Globus pallidus (tissue), 1 donor: ENCODE results near the gene DDX41.
"Not testable (repeated sequence)": the region's sequence is repeated elsewhere in the genome, so short reads cannot be mapped to it uniquely, and the experiment has no call there.

Experiments
- DNase-seq: peaks from one replicate; pipeline ENCODE4 v3.0.0-alpha.2; 2015; ENCODE audit warnings: low spot score

DDX41 gene

DNA sequence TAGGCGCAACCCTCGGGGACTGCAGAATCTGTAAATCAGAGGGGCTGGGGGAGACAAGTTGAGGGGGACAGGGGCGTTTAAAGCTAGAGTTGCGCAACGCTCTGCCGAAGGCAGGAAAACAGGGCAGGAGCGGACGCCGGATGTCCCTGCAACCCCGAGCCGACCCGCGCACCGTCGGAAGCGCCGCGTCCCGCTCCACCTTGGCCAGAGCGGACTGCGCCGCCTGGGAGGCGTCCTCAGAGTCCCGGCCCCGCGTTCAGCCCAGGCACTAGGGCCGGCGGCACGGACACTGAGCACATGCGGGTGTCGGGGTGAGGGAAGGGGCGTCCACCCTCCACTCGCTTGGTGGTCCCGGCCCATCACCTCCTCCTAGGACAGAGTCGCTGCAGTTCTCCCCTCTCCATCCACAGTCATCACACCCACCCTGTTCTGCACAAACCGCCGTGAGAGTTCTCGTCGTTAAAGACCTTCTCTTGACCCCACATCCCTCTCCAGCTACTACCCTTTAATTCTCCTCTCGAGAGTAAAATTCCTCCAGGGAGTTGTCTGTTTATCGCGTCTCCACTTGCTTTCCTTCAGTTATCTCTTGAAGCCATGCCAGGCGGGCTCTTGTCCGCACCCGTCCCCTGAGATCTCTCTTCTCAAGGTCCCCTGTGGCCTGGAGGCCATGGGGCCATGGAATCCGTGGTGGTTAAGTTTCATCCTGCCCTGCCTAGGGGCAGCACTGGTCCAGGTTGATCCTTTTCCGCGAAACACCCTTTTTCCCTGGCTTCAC is 18.6 kb downstream of the DDX41 start:
- no peak for DNase-seq

DNA sequence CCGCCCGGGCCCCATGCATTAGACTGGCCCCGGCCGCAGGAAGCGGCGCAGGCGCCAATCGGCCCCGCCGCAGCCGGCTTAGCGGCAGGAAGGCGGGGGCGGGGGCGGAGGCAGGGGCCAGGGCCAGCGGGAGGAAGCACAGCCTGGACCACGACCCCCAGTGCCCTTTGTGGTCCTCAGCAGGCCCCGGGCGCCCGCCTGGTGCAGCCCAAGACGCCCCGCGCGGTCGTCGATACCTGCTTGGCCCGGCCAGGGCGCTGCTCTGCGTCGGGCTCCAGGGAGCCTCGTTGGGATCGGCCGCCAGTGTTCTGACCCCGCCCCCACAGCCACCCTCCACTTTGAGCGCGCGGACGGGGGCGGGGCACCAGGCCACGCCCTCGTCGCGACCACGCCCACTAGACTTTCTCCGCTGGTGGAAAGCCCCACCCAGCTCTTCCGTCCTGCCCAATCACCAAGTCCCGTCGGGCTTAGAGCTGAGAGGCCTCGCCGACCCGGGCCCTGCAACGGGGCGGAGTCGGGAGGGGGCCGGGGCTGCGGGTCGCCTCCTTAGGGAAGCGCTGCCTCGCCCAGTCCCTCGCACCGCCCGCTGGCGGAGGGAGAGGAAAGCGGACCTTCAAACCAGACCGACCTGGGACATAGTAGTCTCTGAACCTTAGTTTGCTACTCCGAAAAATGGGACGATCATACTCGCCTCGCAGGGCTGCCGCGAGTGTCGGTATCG is 19.3 kb downstream of the DDX41 start, which contains the start of gene PDLIM7:
Gene PDLIM7 (minus strand): TSS at position 313 of the 721 bp plus-strand sequence. CDS start 1,092 bp downstream, outside the sequence.
- DNase-seq, result peak; percentile 72

DNA sequence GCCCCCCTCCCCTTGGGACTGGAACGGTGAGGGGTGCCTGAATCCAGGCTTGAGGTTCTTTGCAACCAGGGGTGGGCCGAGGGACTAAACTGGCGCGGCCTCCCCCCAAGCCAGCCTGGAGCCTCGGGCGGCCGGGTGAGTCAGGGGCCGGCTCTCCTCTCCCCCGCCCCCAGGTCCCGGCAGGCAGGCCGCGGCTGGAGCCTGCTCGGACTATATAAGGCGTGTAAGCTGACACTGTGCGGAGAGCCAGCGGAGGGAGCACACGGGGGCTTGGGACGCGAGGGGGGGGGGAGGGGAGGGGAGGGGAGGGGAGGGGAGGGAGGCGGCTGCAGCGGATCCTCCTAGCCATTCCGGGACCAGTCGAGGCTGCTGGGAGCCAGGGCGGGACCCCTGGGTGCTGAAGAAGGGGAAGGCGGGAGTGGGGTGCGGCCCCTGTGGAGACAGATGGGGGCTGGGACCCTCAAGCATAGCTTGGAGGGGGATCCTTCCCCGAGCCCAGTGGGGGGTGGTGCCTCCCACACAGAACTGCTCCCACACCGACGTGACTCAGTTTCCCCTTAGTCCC is 20.0 kb downstream of the DDX41 start:
- no peak for DNase-seq

DNA sequence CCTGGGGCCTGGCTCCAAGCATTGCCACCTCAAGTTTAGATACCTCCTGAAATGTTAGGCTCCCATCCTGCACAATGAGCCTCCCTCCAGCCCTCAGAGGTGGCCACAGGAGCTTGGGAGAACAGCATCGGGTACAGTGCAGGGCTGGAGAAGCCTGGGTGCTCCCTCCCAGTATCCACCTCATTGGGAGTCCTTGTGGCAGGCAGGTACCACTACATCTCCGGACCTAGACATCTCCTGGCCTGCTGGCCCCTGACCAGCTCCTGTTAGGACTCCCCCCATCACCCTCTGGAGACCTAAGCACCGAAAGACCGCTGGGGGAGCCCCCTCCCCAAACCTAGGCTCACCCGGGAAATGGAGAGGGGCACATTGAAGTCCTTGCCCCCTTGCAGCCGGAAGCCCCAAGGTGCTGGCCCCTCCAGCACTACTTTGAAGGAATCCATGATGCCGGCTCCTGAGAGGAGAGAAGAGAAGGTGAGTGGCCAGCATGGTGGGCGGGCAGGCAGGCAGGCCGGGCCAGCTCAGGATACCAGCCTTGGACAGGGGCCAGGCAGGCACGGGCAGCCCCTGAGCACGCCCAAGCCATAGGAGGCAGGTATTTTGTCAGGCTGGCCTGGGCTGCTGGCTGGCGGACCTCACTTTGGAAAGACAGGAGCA is 20.6 kb downstream of the DDX41 start:
- no peak for DNase-seq

DNA sequence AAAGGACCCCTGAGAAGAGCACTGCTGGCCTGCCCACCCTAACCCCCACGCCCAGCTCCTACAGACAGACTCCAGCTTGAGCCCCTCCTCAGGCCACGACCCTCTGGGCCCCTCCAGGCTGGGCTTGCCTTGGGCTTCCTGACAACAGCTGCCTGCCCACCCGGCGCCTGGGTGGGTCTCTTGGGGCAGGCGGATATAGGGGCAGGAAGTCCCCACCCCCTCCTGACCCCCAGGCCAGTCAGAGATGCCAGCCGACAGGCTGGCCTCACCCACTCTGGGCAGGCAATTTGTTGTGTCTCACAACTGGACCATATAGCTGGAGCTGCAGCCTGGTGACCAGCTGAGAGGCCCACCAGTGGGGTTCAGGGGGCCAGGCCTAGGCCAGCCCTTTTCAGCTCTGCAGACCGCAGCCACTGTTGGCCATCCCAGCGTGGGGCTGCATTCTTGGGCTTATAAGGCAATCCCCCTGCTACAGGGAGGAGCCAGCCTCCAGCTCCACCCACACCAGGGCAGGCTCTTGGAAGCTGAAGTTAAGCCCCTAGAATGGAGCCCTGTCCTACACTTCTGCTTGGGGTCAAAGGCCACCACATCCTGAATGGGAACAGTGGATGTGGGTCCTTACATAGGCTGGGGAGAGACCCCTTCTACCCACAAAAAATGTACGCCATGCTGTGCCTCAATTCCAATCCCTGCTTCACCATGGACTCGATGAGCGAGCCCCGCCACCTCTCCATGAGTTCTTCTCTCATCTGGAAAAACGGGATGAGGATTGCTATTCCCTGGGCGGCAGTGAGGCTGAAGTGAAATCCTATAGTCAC is 21.3 kb downstream of the DDX41 start:
- DNase-seq, result no peak

DNA sequence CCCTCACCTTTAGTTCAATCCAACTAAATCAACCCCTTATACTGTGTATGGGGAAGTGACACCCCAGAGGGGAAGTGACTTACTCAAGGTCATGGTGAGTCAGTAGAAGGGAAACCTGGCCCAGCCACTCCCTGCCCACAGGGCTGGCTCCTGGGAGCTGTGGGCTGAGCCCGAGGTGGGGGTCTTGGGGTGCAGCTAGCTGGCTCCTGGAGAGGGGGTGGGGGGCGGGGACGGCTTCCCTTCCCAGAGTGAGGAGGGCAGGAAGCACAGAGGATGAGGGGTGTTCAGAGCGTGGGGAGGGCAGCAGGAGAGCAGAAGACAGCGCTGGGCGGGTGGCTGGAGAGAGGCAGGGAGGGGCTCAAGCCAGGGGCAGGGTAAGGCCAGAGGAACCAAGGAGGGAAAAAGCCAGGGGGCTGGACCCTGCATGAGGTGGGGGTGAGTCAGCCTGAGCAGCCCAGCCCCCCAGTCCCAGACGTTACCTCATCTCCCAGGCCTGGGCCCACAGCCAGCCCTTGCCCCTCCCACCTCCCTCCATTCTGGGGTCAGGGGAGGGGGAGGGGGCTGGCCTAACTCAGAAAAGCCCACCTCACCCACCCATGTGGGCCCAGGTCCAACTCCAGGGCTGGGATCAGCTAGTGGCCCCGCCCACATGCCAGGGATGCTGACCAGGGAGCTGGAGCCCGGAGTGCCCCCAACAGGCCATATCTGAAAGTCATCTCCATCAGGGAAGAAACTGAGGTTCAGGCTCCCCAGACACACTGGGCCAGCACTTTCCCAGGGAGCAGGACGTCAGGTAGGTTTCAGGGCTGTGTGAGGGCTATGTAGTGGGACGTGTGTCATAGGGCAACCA is 22.2 kb downstream of the DDX41 start:
- DNase-seq, result no peak

DNA sequence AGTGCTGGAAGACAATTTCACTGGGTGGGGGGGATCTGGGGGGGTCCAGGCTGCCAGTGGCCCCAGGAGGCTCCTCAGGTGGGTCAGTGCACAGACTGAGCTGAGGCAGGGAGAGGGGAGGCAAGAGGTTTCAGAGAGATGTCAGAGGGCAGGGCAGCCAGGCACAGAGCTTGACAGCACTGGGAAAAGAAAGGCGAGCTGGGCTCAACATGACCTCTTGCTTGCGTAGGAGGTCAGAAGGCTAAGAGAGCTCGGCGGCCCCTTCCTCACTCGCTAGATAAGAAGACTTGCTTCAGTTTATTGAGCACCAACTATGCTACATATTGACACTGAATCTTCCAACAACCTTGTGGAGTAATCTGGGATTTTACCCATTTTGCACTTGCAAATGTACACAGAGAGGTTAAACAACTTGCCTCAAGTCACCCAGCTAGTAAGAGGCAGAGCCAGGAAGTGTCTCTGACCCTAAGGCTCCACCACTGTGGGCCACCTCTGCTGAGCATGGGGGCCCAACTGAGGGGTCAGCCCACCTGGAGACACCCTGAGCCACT is 22.9 kb downstream of the DDX41 start:
- no peak for DNase-seq

DNA sequence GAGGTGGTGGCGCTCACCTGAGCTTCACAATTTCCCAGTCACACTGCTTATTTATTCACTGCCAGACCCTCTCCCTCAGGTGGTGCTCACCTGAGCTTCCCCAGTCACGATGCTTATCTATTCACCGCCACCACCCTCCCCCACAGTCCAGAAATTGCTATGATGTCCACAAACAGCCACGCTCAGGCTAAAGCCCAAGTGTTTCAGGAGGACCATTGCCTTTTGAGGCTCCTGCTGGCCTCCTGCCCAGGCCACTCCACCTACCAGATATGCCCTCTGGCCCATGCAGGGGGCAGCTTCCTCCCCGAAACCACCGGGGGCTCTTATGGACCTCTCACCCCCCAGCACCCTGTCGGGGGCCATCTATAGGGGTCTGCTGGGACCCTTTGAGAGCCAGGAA is 23.9 kb downstream of the DDX41 start:
- no peak for DNase-seq

DNA sequence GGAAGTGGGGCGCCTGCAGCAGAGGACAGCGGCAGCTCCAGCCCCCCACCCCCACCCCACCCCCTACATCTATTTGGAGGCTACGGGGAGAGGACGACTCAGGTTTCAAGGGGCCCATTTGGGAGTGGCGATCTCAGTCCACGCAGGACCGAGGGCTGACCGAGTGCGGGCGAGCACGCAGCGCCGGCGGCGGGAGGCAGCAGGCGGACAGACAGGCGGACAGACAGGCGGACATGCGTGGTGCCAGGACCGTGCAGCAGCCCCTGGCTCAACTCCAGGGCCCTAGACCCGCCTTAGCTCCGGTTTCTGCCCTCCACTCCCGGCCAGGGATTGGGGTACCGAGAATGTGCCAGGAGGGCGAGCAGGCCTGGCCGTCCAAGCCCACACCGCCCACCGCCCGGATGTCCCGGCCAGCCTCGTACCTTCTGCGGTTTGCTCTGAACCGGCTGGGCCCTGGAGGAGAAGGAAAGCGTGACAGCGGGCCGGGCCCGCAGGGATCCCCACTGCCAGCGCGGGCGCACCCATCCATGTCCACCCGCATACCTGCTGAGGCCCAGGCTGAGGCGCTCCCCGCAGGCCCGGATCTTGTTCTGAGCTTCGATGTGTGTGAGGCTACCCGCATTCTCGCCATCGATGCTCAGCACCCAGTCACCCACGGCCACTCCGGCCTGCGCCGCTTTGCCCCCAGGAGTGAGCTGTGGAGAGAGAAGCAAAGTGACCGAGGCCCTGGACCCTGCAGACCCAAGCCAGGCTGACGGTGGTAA is 24.6 kb downstream of the DDX41 start:
- DNase-seq, result no peak

DNA sequence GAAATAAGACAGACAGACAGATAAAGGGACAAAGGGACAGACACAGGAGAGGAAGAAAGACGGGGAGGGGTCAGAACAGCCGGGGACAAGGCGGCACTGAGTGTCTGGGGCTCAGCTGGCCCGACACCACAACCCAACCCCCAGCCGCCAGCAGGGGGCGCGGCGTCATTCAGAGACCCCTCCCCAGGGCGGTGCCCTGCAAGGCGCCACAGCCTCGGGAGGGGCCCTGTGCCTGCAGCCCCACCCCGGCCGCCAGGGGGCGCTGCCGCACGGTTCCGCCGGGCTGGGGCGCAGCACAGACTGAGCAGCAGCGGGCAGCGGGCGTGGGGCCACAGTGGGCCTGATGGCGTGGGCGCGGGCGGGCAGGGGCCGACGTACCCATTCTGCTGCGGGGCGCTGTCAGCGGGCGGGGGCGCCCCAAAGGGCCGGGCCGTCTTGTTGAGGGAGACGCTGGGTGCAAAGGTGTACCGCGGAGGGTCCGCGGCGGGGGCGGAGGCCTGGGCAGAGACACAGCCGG is 25.3 kb downstream of the DDX41 start:
- no peak for DNase-seq

DNA sequence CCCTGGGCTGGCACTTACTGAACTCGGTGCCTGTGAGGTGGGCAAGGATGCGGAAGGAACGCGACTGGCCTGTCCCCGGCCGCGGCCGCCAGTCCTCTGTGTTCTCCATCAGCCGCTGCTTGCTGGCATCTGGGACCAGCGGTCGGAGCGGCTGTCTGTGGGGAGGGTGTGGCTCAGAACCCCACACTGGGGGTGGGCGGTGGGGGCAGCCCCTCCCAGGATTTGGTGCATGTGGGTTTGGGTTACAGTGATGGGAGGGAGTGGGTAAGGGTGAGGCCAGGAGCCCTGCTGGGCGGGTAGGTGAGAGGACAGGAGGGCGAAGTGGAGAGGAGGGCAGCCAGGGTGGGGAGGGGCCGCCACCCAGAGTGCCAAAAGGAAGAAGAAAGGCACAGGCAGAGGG is 25.8 kb downstream of the DDX41 start:
- no peak for DNase-seq

DNA sequence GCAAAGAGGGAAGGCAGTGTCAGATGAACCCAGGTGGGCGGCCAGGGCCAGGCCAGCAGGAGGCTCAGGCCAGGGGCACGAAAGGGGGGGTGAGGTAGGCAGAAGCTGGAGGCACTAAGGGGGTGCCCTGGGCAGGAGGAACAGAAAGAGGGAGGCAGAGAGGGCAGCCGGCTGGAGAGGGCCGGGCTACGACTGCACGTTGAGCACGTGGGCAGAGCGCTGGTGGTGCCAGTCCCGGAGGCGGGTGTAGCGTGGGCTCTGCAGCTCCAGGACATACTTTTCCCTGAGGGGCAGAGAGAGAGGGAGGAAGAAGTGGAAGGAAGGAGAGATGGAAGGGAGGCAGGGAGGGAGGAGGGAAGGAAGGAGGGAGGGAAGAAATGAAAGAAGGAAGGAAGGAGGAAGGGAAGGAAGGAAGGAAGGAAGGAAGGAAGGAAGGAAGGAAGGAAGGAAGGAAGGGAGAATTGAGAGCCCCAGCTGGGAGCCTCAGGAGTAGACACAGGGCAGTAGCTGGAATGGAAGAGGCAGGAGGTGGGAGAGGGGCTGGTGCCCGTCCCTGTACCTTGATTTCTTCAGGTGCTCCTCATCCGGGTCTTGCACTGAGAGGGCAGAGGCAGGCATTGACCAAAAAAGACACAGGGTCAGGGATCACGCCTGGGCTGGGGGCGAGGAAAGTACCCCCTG is 26.3 kb downstream of the DDX41 start:
- DNase-seq, result no peak

DNA sequence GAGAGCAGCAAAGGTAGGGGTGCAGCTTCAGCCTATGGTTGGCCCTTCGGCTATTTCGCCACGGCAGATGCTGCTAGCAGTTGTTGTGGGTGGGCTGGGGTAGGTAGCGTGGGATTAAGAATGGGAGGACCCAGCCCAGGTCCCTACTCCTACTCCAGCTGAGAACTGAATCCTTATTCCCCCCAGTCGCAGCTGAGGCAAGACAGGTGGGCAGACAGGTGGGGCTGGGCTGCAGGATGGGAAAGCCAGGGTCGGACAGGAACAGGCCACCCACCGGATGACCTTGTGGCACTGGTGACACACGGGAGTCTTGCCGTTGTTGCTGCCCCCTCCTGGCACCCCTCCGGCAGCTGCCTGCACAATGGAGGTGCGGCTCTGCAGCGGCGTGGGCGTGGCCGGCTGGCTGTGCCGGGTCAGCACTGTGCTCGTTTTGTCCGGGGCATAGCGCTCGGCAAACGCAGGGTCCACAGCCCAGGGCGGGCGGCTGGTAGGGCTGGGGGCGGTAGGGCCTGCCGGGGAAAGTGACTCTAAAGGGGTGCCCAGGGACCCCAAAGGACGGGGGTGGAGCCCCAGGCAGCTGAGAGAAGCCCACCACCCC is 27.5 kb downstream of the DDX41 start:
- DNase-seq, result no peak

DNA sequence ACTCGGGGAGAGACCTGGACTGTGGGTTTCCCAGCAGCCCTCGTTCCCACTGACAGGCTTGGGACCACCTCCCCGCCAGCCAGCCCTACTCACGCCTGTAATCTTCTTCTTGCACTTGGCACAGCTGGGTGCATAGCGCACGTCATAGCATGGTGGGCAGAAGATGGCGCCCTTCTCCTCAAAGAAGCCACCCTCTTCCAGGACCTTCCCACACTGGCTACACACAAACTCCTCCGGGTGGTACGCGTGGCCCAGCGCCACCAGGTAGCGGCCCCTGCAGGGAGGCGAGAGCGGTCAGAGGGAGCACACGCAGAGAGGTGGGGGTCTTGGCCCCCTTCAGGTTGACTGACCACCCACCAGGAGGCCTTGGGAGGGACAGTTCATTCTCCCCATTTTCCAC is 28.8 kb downstream of the DDX41 start:
- no peak for DNase-seq

DNA sequence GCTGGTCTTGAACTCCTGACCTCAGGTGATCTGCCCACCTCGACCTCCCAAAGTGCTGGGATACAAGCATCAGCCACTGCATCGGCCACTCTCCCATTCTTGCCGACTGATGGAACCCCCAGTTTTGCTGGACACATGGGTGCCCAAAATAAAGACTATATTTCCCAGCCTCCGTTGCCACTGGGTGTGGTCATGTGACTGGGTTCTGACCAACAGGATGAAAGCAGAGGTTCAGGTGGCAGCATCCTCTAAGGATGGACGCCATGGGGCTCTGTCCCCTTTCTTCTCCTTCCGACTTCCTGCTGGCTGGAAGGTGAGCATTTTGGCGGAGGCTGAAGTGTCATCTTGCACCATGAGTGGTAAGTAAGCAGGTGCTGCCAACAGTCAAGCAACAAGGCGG is 29.6 kb downstream of the DDX41 start:
- no peak for DNase-seq

DNA sequence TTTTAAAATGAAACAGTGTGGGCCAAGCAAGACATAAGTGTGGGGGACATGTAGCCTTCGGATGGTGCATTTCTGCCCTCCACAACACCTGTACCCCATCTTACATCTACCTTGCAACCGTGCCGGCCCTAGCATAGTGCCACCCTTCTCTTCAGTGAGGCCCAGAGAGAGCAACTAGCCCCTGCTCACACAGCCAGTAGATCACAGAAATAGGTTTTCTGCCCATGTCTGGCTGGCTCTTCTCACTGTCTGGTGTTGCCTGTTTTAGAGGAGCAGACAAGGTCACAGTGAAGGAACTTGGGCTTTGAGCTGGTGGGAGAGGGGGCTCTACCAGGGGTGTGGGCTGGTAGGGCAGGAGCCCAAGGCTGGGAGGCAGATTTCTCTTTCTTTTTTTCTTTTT is 30.5 kb downstream of the DDX41 start:
- no peak for DNase-seq

DNA sequence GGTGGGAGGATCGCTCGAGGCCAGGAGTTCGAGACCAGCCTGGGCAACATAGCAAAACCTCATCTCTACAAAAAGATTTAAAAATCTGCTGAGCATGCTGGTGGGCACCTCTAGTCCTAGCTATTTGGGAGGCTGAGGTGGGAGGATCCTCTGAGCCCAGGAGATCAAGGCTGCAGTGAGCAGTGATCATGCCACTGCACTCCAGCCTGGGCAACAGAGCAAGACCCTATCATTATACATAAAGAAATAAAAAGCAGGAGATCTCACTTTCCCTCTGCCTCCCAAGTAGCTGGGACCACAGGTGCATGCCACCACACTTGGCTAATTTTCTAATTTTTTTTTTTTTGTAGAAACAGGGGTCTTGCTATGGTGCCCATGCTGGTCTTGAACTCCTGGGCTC is 31.0 kb downstream of the DDX41 start:
- DNase-seq, result not testable (repeated sequence)

DNA sequence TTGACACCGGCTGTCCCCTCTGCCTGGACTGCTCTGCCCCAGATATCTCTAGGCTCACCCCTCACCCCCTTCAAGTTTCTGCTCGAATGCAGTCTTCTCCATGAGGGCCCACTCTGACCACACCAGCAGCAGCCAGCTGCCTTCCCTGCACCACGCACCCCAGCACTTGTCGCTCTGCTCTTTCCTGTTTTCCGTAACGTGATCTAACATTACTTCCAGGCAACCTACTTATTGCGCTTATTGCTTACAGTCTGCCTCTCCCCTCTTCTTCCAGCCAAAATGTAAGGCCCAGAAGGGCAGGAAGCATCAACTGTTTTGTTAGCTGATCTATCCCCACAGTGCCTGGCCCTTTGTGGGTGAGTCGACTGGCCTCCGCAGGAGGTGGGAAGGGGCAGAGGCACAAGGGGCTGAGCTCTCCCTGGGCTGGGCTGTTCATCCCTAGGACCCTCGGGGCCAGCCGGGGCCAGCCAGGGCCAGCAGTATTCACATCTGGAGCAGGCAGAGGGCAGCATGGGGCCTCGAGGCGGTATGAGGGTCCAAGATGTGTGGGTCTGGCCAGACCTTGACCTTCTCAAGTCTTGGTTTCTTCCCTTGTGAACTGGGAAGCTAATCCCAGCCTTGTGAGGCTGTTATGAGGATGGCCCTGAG is 31.7 kb downstream of the DDX41 start:
- no peak for DNase-seq
